ENCODE data around the gene PBX3.

DNA sequence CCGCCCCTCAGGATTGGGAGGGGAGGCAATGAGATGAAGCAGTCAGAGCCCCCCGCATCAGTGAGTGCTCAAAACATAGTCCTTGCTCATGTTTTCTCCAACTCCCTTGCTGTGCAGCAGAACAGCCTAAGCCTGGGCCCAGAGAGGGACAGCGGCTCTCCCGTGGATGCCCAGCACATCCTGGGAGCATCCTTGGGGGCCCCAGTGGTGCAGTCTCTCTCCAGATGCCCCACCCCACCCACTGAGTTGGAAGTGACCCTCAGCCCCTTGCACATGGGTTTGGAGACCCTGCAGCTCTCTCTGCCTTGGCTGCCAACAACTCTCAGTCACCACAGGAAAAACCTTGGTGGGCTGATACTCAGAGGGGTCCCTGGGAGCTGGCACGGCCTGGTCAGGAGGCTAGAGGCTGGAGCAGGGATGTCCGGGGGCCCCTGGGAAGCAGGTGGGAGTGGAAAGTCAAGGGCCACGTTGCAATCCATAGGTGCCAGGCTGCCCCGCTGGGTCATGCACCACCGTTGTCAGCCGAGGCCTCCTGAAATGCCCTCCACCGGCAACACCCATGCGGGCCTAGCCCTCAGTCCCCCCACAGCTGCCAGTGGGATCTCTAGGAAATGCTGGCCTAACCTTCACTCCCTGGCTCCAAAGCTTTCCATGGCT lies 242.5 kb downstream of the PBX3 start:
- TF ChIP-seq, protein P1, sequence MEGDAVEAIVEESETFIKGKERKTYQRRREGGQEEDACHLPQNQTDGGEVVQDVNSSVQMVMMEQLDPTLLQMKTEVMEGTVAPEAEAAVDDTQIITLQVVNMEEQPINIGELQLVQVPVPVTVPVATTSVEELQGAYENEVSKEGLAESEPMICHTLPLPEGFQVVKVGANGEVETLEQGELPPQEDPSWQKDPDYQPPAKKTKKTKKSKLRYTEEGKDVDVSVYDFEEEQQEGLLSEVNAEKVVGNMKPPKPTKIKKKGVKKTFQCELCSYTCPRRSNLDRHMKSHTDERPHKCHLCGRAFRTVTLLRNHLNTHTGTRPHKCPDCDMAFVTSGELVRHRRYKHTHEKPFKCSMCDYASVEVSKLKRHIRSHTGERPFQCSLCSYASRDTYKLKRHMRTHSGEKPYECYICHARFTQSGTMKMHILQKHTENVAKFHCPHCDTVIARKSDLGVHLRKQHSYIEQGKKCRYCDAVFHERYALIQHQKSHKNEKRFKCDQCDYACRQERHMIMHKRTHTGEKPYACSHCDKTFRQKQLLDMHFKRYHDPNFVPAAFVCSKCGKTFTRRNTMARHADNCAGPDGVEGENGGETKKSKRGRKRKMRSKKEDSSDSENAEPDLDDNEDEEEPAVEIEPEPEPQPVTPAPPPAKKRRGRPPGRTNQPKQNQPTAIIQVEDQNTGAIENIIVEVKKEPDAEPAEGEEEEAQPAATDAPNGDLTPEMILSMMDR (IDR thresholded peaks at IDR 0.05), result no peak
- no peak for TF ChIP-seq POLR2A (IDR thresholded peaks at IDR 0.05)

Data from ovary (tissue), 3 donors.